GM19463 (cell line): Measurements from ENCODE around the gene SDCCAG8.
"Not testable (repeated sequence)": the region's sequence is repeated elsewhere in the genome, so short reads cannot be mapped to it uniquely, and the experiment has no call there.

ENCODE experiments used
- ATAC-seq: cut with Tn5 transposase; IDR thresholded peaks from one replicate; pipeline ENCODE4 v1.9.1; 2021; ENCODE audit warnings: mild to moderate bottlenecking, moderate library complexity; ENCODE audit not compliant: unreplicated experiment

Gene SDCCAG8

DNA sequence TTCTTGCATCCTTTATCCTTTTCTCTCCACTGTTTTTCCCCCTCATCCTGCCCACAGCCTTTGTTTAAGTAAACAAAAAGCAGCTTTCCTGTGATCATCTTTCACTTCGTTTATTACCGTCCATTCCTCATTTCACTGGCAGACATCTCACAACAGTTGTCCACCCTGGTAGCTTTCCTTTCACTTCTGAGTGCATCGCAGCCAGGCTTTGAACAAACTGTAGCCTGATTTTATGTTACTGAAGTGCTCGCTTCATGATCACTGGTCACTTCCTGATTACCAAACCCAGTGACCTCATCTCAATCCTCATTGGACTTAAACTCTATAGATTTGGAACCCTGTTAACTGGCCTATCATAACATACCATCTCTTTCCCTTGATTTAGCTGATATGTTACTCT lies 67.7 kb downstream of the SDCCAG8 start:
- no peak for ATAC-seq

DNA sequence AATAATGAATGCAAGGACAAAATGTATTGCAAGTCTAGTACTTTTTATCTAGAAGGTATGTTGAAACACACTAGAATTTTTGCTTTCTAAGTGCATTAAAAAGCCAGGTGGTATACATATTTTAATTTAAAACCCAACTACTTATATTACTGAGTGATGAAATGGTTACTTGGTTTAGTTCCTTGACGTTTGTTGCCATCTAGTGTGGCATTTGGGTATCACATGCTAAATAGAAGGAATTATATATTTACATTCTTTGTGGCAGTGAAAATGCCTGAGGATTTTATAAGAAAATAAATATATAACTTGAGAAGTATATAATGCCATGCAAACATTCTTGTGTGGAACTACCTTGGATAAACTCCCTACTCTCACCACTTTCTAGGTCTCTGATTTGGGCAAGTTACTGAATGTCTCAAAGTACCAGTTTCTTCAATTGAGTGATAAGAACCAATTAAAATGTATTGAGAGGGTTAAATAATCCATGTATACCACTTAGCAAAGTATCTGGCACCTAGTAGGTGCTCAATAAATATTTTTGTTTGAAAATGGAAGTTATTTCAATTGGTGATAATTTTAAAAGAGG lies 69.6 kb downstream of the SDCCAG8 start:
- no peak for ATAC-seq

DNA sequence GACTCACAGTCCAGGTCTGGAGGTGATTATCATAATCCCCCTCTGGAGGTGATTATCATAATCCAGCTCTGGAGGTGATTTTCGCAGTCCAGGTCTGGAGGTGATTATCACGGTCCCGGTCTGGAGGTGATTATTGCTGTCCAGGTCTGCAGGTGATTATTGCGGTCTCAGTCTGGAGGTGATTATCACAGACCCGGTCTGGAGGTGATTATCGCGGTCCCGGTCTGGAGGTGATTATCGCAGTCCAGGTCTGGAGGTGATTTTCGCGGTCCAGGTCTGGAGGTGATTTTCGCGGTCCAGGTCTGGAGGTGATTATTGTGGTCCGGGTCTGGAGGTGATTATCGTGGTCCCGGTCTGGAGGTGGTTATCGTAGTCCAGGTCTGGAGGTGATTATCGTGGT lies 76.6 kb downstream of the SDCCAG8 start:
- ATAC-seq: no peak

DNA sequence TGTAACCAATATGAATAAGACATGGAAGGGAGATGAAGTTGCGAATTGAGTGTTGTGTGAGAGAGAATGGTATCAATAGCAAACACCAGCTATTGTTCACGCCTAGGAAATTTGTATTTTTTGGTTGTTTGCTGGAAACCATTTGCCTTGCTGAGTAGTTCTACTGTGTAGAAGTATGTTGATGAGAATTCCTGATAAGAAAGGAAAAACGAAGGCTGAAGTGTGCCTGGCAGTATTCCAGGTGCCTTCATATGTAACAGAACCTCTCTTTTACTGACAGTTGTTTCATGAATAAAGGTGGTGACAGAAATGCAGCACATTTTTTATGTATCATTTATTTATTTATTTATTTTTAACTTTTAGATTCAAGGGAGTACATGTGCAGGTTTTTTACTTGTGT lies 79.5 kb downstream of the SDCCAG8 start:
- no peak for ATAC-seq

DNA sequence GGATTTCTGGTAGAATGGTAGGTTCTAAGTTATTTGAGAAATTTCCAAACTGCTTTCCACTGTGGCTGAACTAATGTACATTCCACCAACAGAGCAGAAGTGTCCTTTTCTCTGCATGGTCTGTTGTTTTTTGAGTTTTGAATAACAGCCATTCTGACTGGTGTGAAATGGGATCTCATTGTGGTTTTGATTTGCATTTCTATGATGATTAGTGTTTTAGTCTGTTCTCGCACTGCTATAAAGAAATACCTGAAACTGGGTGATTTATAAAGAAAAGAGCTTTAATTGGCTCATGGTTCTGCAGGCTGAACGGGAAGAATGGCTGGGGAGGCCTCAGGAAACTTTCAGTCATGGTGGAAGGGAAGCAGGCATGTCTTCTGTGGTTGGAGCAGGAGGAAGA lies 80.3 kb downstream of the SDCCAG8 start:
- peak; percentile 81 for ATAC-seq

DNA sequence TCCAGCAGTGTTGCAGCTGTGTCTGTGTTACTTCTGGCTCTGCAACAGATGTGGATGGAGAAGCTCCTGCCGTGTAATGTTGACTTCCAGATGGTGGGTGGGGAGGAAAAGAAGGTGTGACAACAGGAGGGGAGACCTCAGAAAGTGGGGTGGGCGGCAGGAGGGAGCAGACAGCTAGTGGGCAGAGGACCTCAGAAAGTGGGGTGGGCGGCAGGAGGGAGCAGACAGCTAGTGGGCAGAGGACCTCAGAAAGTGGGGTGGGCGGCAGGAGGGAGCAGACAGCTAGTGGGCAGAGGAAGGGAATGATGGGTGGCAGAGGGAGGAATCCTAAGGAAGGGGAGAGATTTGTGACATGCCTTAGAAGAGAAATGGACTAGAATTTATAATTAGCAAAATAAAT lies 83.0 kb downstream of the SDCCAG8 start:
- ATAC-seq: not testable (repeated sequence)

DNA sequence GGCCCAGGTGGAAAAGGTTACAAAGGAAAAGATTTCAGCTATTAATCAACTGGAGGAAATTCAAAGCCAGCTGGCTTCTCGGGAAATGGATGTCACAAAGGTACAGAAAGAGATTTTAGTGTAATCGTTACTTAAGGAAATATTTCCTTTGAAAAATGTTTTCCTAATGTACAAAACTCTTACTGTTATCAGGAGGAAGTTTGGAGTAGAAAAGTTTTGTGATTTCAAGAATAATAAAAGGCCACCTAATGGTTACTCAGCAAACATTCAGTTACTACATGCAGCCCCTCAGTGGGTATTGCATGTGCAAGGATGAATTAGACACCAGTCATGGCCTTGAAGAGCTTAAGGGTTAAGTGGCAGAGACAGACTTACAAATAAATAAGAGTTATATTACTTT lies 85.2 kb downstream of the SDCCAG8 start:
- no peak for ATAC-seq

DNA sequence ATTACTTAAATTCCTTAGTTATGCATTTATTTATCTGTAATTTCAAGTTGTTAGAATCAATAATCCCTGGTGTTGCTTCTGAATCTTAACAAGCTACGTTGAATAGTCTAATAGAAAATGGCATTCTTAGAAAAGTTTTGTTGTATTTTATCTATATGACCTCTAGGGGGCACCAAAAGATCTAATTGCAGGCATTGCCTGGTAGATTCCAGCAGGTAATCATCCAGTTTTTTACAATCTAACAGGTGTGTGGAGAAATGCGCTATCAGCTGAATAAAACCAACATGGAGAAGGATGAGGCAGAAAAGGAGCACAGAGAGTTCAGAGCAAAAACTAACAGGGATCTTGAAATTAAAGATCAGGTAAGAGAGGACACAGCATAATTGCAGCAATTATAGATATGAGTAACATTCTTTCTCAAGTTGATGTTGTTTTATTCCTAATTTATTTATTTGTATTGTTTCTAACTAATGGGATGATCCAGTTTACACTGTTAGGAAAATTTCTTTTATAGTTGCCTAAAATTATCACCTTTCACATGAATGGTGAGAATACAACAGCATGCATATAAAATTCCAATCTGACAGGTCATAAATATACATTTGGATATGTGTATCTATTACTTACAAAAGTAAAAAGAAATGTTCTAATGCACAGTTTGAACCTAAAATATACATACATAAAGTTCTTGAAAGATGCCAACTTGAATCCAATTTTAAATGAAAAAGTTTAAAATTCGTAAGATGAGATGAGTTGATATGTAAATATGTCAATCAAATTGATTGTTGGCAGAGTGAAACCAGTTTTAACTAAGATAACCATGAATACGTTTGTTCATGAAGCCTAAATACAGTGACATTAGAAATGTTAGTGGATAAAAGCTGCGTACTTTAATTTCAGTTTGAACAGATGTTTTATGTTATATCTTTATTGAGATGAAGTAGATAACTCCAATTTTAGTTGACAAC lies 88.4 kb downstream of the SDCCAG8 start:
- ATAC-seq: no peak

DNA sequence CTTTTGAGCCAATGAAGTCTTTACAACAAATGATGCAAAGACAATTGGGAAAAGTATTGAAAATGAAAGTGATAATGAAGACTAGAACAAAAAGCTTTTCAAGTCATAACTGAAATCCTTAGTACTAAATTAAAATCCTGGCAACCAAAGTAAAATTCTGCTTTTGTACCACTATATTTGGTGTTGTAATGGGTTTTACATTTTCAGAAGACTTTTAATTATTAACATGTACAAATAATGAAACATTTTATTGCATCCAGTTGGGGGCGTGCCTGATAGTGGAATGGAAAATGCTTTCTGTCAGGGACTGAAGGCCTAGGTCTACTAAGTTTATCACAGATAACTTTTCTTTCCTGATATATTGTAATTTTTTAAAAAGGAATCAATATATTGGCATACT lies 89.4 kb downstream of the SDCCAG8 start:
- peak; percentile 51 for ATAC-seq

DNA sequence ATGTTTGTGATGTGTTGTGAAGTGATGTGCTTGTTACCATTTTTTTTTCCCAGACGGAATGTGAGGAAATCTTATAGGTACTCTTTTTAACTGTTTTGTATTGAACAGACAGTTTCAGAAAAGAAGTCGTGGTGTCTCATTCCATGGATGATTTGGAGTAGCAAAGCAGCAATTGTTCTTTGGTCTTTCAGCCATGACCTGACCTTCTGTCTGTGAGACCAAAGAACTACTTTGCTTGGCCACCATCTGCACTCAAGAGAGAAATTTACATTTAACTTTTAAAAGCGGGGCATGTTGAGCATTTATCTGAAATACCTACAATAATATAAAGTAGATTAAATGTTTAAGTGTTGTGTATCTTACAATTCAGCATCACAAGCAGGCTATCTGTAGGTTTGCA lies 90.2 kb downstream of the SDCCAG8 start:
- no peak for ATAC-seq

DNA sequence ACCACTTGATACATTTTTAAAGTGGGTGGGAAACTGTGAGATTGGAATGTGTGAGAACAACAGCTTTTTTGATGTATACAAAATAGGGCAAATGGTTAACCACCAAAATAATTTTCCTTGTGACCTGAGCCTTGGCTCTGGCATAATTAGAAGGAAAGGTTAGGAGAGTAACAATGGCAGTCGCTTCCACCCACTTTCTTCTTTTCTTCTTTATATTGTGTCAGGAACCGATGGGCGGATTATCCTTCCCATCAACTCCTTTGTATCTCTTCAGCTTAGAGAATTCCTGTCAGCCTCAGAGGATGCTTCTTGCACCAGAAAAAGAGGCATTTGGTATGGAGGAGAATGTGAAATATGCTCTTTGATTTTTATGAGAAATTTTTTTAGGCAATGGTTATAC lies 90.6 kb downstream of the SDCCAG8 start:
- no peak for ATAC-seq

DNA sequence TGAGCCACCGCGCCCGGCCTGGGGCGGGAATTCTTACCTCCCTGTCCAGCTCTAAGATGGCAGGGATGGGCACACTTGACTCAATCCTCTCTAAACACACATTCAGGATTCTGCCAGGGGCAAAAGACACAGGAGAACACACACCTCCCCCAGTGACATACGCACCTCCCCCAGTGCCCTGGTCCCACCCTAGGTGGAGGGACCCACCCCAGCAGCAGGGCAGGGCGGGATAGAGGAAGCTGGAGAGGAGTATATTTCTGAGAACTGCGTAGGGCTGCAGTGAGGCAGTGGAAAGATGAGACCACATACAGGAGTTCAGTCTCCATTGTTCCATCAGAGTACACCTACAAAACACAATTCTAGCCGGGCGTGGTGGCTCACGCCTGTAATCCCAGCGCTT lies 92.5 kb downstream of the SDCCAG8 start:
- no peak for ATAC-seq

DNA sequence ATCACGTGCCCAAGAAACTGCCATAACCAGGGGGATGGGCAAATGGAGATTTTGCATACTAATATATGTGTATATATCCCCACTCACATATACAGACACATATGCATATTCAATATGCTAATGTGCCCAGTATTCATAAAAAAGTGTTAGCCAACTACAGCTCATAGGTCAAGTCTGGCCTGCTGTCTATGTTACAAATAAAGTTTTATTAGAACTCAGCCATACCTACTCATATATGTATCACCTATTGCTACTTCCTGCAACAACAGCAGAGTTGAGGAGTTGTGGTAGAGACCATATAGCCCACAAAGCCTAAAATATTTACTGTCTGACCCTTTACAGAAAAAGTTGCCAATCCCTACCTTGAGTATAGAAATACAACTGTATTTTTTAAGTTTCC lies 93.3 kb downstream of the SDCCAG8 start:
- ATAC-seq: no peak

DNA sequence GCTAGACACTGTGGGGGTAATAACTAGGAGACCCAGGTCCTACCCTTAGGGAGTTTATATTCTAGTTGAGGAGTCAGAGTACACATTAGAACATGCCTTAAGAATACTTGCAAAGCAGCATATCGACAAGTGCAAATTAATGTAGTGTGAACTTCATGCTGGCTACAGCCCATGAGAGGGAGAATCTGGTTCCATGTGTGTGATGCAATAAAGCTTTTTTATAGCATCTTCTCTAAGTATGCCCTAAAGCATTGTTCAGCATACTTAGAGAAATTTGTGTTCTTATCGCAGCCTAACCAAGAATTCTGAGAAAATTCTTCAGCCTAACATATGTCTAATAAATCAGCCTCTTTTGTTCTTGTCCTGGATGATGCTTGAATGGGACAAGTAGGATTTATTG lies 95.5 kb downstream of the SDCCAG8 start:
- ATAC-seq: no peak

DNA sequence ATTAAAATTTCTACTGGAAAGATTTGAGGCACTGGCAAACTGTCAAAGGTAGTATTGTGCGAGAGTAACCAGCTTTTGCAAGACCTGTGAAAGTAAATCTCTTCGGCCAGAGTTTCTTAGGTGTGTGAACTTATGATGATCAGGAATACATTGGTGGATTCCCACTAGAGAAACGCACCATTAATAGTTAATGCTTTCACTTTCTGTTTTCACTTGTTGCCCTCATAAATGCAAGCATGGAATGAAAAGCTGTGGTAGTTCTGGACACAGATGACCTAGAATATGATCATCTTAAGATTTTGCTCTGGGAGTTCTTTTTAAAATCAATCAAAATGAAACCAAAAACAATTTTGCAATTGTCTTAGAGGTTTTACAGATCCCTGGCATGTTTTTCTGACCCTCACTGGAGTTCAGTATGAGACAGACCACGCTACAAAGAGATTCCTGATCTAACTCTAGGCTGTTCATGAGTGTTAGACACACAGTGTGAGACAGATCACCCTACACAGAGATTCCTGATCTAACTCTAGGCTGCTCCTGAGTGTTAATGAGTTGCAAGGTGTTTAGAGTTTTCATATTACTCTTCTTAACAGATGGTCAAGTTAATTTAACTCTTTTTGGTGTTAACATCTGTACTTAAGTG lies 98.8 kb downstream of the SDCCAG8 start:
- ATAC-seq: peak; percentile 70

DNA sequence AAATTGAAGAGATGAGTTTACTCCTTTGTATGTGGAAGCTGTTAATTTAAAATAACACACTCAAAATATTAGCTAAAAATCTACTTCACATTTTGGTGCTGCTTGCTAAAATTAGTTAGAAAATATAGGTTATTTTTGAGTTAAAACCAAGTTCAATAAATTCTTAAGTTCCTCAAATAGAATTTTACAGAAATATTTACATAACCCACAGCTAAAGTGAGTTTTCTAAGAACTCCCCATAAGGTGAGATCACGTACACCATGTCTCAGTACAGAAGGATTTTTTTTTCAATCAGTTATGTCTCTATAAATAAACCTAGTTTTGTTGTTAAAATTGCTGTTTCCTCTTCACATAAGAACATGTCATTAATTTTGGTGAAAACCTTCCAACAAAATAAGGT lies 108.0 kb downstream of the SDCCAG8 start:
- no peak for ATAC-seq

DNA sequence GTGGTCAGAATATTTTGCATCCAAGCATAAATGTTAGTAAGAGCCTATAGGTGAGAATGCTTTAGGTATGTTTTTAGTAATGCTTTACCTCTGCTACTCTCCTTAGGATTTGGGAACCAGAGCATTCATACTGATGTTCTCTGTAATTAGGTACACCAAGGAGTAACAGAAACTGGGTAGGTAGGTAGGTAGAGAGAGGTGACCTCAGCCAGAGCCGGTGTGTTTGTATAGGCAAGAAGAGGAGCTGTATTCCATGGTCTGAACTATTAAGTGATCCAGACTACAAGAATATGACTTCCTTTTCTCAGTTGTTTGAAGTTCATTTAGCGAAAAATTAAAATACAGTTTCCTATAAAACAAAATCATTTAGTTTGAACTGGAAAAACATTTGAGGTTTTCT lies 108.5 kb downstream of the SDCCAG8 start:
- ATAC-seq: no peak

DNA sequence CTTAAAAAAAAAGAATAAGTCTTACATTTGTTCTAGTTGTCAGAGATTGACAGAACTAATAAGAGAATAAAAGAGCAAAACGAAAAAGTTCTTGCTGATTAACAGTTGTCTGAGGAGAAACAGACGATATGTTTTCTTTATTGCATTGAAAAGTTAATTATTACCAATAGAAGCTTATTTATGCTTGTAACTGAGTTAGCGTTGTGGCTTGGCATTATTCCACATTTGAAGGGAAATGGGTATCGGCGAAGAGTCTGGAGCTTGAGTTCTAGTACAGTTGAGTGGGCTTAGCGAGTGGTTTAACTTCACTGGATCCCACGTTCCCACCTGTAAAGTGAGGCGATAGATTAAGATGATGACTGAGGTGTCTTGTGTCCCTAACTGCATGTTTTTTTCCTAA lies 109.0 kb downstream of the SDCCAG8 start:
- ATAC-seq: no peak

DNA sequence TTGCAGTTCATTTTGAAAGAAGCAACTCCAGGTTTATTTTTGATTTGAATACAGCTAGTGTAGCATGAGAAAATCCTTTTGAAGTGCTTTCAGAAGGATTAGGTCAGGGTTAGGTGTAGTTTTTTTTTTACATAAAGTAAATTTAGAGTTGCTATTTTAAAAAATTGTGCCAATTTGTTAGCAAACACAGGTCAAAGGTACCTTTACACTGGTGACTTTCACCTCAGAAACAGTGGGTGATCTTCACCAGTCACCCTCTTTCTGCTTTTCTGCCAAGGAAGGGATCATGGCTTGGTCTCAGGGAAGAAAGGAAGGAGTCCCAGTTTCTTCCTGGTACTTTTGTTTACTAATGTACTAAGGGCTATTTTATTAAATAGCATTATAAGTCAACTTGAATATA lies 111.5 kb downstream of the SDCCAG8 start:
- no peak for ATAC-seq

DNA sequence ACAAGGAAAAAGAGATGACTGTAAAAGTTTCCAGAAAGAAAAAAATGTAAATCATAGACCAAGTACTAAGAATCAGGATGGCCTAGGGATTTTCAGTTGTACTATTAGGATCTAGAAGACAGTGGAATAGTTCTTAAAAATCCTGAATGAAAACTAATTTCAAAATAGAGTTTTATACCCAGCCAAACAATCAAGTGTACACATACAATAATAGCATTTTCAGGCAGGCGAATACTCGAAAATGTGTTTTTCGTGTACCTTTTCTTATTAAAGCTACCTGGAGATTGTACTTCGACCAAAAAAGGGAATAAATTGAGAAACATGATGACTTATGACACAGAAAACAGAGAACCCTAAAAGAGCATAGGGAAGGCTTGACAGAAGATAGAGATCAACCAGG lies 118.6 kb downstream of the SDCCAG8 start:
- ATAC-seq: no peak

DNA sequence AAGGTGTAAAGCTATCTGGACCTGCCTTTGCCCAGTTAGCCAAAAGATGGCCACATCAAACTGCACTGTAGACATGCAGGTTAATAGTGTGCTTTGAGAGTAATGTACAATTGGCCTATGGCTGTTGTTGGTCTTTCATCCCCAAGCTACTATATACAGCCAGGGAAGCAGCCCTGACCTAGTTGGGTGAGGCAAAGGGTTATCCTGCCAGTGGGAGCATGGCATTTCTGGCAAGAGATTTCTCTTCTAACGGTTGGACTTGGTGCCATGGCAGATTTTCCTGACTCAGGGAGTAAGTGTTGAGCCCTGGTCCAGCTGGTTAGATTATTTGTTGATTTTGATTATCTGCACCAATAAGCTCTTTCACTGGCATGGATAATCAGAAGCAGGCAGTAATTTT lies 119.8 kb downstream of the SDCCAG8 start:
- no peak for ATAC-seq

DNA sequence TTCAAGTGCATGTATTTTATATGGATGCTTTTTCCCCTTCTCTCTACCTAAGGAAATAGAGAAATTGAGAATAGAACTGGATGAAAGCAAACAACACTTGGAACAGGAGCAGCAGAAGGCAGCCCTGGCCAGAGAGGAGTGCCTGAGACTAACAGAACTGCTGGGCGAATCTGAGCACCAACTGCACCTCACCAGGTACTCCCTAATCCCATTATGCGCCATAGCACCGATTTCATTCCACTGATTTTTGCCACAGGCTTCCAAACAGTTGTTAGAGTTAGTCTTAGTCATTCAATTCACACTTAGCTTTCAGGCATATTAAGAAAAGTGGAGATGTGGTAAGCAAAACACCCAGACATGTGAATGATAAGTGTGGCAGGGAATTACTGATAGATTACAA lies 122.8 kb downstream of the SDCCAG8 start:
- ATAC-seq: no peak
